Vagina (tissue), 2 donors: ENCODE data around the gene ZNF292. TPM values are rescaled to one million over a fixed set of nuclear protein-coding genes. Genes with fewer than 3 reads are reported as not detected.
"Not testable (repeated sequence)": the region's sequence is repeated elsewhere in the genome, so short reads cannot be mapped to it uniquely, and the experiment has no call there.

ENCODE experiments used
- DNase-seq, 2 donors: peaks; one replicate each; pipeline ENCODE4 v3.0.0-alpha.2; 2017; ENCODE audit errors: extremely low spot score in 2 of 2
- H3K27ac ChIP-seq: fragments of 200-600 bp; sonication (generic); one replicate; pipeline ENCODE4 v1.5.1; 2019
- H3K27me3 ChIP-seq: fragments of 200-600 bp; sonication (generic); one replicate; pipeline ENCODE4 v1.5.1; 2019
- H3K36me3 ChIP-seq, 2 donors: fragments of 200-600 bp; sonication (generic); one replicate each; pipeline ENCODE4 v1.5.1; 2017 to 2019
- H3K4me1 ChIP-seq: fragments of 200-600 bp; sonication (generic); one replicate; pipeline ENCODE4 v1.5.1; 2019
- H3K4me3 ChIP-seq, 2 donors: fragments of 200-600 bp; sonication (generic); 1 replicate in 1 of 2; 2 replicates in 1 of 2; pipeline ENCODE4 v1.5.1; 2016 to 2019
- H3K9me3 ChIP-seq: fragments of 200-600 bp; sonication (generic); one replicate; pipeline ENCODE4 v1.5.1; 2019
- CTCF ChIP-seq, 3 experiments: fragments of 450-650 bp in 2 of 3; fragments of 200-600 bp in 1 of 3; sonication (generic) in 1 of 3; IDR thresholded peaks; one replicate each; pipeline ENCODE4 v1.5.1; 2017 to 2019; ENCODE audit warnings: antibody characterized with exemption in 3 of 3, mild to moderate bottlenecking in 2 of 3, moderate library complexity in 2 of 3
- POLR2A ChIP-seq, 2 donors: fragments of 450-650 bp; IDR thresholded peaks; one replicate each; pipeline ENCODE4 v1.6.1; 2017; ENCODE audit warnings: antibody characterized with exemption in 2 of 2, mild to moderate bottlenecking in 2 of 2, moderate library complexity in 2 of 2
- POLR2AphosphoS5 ChIP-seq, 2 donors: sonication (generic); formaldehyde crosslinking; IDR thresholded peaks; one replicate each; pipeline ENCODE4 v1.9.0; 2017; ENCODE audit warnings: antibody characterized with exemption in 2 of 2, mild to moderate bottlenecking in 2 of 2, low read depth in 1 of 2; ENCODE audit not compliant: insufficient read depth in 1 of 2
- intact Hi-C: fragments of 100-400 bp; cut with DNase I; formaldehyde crosslinking; loops from one replicate; pipeline ENCODE4 v1.15.1; 2023
- total RNA-seq: library from RNA; depleted of rRNA; stranded (reverse); fragments of >200 nt; gene quantifications from one replicate; pipeline ENCODE4 v1.2.3, GENCODE V29; 2016

The ZNF292 gene
- total RNA-seq, 1 donor from 2014 or later, result 41.5 TPM

DNA sequence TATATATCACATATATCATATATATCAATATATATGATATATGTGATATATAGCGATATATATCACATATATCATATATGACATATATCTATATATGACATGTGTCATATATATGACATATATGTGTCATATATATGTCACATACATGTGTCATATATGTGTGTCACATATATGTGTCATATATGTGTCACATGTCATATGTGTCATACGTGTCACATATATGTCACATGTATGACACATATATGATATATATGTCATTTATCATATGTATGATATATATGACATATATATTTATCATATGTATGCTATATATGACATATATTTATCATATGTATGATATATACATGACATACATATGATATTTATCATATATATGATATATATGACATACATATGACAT lies 27.6 kb upstream of the ZNF292 start:
- Histone ChIP-seq H3K36me3 (no peaks in the 10 kb centered on the region), H3K4me1 (no peaks in the 10 kb centered on the region), H3K4me3 (no peak overlapping the region), H3K27me3 (no peaks in the 10 kb centered on the region), H3K9me3 (no peaks in the 10 kb centered on the region), H3K27ac (no peak overlapping the region)
- TF ChIP-seq POLR2AphosphoS5 (IDR thresholded peaks at IDR 0.05; ENCODE audit: insufficient read depth in 1 of 2, low read depth in 1 of 2) (no peak), CTCF (IDR thresholded peaks at IDR 0.05) (no peak), POLR2A (IDR thresholded peaks at IDR 0.05) (no peak)
- no peak for DNase-seq
- intact Hi-C loops, result no loop called here

DNA sequence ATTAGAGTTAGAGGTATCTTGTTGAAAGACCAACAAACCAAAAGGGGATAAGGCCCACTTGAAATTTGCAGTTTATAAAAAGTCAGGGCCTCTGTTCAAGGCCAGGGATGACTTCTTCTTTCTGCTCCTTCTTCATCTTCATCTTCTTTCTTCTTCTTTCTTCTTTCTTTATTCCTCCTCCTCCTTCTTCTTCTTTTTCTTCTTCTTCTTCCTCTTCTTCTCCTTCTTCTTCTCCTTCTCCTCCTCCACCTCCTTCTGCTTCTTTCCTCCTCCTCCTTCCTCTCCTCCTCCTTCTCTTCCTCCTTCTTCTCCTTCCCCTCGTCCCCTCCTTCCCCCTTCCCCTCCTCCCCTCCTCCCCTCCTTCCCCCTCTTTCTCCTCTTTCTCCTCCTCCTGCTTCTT lies 18.4 kb upstream of the ZNF292 start:
- DNase-seq, result no peak
- H3K4me1 ChIP-seq, result no peaks in the 10 kb centered on the region
- intact Hi-C loops, result no loop called here
- no peak for TF ChIP-seq POLR2AphosphoS5 (IDR thresholded peaks at IDR 0.05; ENCODE audit: insufficient read depth in 1 of 2, low read depth in 1 of 2)
- no peak for TF ChIP-seq CTCF (IDR thresholded peaks at IDR 0.05)
- no peak for TF ChIP-seq POLR2A (IDR thresholded peaks at IDR 0.05)
- H3K4me3 ChIP-seq, result no peak overlapping the region
- no peaks in the 10 kb centered on the region for H3K27me3 ChIP-seq
- H3K27ac ChIP-seq, result no peak overlapping the region
- no peaks in the 10 kb centered on the region for H3K9me3 ChIP-seq
- H3K36me3 ChIP-seq, result no peaks in the 10 kb centered on the region

DNA sequence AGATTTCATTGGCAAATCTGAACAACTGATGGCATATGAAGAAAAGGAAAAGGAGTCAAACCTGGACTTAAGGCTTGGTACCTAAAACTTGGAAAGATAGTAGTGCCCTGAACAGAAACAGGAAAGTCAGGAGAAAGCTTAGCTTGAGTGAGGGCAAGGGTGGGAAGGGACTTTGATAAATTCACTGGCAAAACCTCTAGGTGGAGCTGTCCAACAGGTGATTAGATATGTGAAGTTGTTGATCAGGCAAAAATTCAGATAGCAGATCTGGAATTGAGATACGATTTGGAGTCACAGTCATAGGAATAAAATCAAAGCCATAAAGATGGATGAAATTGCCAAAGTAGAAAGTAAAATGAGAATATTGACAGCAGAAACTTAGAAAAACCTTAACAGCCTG lies 16.1 kb upstream of the ZNF292 start:
- Histone ChIP-seq H3K9me3 (no peaks in the 10 kb centered on the region), H3K36me3 (no peaks in the 10 kb centered on the region), H3K4me3 (no peak overlapping the region), H3K27ac (no peak overlapping the region), H3K4me1 (no peaks in the 10 kb centered on the region), H3K27me3 (no peaks in the 10 kb centered on the region)
- intact Hi-C loops, result no loop called here
- DNase-seq, result no peak
- TF ChIP-seq POLR2AphosphoS5 (IDR thresholded peaks at IDR 0.05; ENCODE audit: insufficient read depth in 1 of 2, low read depth in 1 of 2), result no peak
- TF ChIP-seq CTCF (IDR thresholded peaks at IDR 0.05), result peak; percentile 31 to 67 (median 59)
- TF ChIP-seq POLR2A (IDR thresholded peaks at IDR 0.05), result no peak

GRCh38 chr6:87139927-87140326 lies 15.4 kb upstream of the ZNF292 start:
- H3K27ac ChIP-seq, intact Hi-C loops, H3K36me3 ChIP-seq: not testable (repeated sequence)

GRCh38 chr6:87146363-87146762 lies 9.0 kb upstream of the ZNF292 start:
- H3K4me1 ChIP-seq, result no peaks in the 10 kb centered on the region
- no peaks in the 10 kb centered on the region for H3K9me3 ChIP-seq
- TF ChIP-seq POLR2AphosphoS5 (IDR thresholded peaks at IDR 0.05; ENCODE audit: insufficient read depth in 1 of 2, low read depth in 1 of 2) (no peak), CTCF (IDR thresholded peaks at IDR 0.05) (no peak), POLR2A (IDR thresholded peaks at IDR 0.05) (no peak)
- no peak overlapping the region for H3K27ac ChIP-seq
- DNase-seq, result no peak
- no peak overlapping the region for H3K4me3 ChIP-seq
- H3K36me3 ChIP-seq, result no peaks in the 10 kb centered on the region
- no peaks in the 10 kb centered on the region for H3K27me3 ChIP-seq
- intact Hi-C loops, result no loop called here

More at GRCh38 chr6:87139927-87140326, 15.4 kb upstream of the ZNF292 start:
- not testable (repeated sequence) for H3K9me3 ChIP-seq, H3K27me3 ChIP-seq, DNase-seq, H3K4me1 ChIP-seq, H3K4me3 ChIP-seq

DNA sequence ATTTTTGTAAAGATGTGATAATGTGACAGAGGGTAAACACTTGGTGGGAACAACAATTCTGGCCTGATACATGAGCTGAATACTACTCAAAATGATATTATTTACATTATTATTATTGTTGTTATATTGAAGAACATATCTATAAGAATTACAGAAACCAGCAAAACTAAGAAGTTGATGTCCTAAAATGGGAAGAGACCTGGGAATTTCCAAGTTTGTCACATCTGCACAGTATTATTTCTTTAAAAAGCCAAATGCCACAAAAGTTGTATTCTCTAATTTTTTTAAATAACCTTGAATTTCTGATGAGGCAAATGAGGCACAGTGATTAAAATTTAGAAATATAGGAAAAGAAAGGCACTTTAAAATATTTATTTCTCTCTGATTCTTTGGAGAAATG lies 5.0 kb upstream of the ZNF292 start:
- H3K27me3 ChIP-seq, result no peaks in the 10 kb centered on the region
- peaks cover 31% of the 10 kb centered on the region for H3K4me1 ChIP-seq
- intact Hi-C loops, result no loop called here
- no peaks in the 10 kb centered on the region for H3K36me3 ChIP-seq
- no peak overlapping the region for H3K4me3 ChIP-seq
- H3K27ac ChIP-seq, result no peak overlapping the region
- no peaks in the 10 kb centered on the region for H3K9me3 ChIP-seq
- TF ChIP-seq CTCF (IDR thresholded peaks at IDR 0.05) (no peak), POLR2AphosphoS5 (IDR thresholded peaks at IDR 0.05; ENCODE audit: insufficient read depth in 1 of 2, low read depth in 1 of 2) (no peak), POLR2A (IDR thresholded peaks at IDR 0.05) (no peak)
- no peak for DNase-seq
